Measurements from ENCODE around the gene ATP7A.

DNA sequence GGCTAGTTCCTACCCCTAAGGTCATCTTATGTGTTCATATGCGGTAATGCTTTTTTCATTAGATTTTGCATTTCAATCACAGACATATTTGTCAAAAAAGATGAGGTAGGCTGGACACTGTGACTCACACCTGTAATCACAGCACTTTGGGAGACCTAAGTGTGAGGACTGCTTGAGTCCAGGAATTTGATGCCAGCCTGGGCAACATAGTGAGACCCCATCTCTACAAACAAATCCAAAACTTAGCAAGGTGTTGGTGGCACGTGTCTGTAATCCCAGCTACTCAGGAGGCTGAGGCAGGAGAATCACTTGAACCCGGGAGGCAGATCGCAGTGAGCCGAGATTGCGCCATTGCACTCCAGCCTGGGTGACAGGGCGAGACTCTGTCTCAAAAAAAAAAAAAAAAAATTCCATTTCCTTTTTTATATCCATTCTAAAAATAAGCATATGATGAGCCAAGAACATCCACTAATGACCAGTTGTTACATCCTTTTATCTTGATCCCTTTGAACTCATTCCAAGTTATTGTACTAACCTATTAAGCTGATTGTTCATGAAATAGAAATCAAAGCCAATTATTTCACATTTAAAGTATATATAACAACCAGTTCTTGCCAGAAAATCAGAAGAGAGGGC lies 35.5 kb downstream of the ATP7A start:
- TF ChIP-seq ETV6 (IDR thresholded peaks at IDR 0.05; ENCODE audit: borderline replicate concordance in 1 of 2, low read depth in 2 of 2, low read length in 1 of 2) (no peak), ETV6 (CRISPR knock-in tag; IDR thresholded peaks at IDR 0.05; ENCODE audit: borderline replicate concordance) (no peak), JUND (IDR thresholded peaks at IDR 0.05; ENCODE audit: borderline replicate concordance, low read depth, low read length) (no peak), JUND (tag; IDR thresholded peaks at IDR 0.05; ENCODE audit: borderline replicate concordance, low read depth, low read length) (no peak), TRIM28 (IDR thresholded peaks at IDR 0.05) (no peak), PHF8 (IDR thresholded peaks at IDR 0.05; ENCODE audit: borderline replicate concordance, low read length) (no peak), ZNF212 (CRISPR knock-in tag; IDR thresholded peaks at IDR 0.05) (no peak), TCFL5 (CRISPR knock-in tag; conservative IDR thresholded peaks at IDR 0.05) (no peak), EZH2 (IDR thresholded peaks at IDR 0.05; ENCODE audit: borderline replicate concordance, low read depth, low read length) (no peak), ZNF274 (IDR thresholded peaks at IDR 0.05; ENCODE audit: borderline replicate concordance, low read depth, low read length) (no peak), FOXK2 (conservative IDR thresholded peaks at IDR 0.05 in 1 of 2, IDR thresholded peaks at IDR 0.05 in 1 of 2; ENCODE audit: low read depth in 2 of 2) (no peak), SP1 (CRISPR knock-in tag; IDR thresholded peaks at IDR 0.05) (no peak)
- TF ChIP-seq, protein P1, sequence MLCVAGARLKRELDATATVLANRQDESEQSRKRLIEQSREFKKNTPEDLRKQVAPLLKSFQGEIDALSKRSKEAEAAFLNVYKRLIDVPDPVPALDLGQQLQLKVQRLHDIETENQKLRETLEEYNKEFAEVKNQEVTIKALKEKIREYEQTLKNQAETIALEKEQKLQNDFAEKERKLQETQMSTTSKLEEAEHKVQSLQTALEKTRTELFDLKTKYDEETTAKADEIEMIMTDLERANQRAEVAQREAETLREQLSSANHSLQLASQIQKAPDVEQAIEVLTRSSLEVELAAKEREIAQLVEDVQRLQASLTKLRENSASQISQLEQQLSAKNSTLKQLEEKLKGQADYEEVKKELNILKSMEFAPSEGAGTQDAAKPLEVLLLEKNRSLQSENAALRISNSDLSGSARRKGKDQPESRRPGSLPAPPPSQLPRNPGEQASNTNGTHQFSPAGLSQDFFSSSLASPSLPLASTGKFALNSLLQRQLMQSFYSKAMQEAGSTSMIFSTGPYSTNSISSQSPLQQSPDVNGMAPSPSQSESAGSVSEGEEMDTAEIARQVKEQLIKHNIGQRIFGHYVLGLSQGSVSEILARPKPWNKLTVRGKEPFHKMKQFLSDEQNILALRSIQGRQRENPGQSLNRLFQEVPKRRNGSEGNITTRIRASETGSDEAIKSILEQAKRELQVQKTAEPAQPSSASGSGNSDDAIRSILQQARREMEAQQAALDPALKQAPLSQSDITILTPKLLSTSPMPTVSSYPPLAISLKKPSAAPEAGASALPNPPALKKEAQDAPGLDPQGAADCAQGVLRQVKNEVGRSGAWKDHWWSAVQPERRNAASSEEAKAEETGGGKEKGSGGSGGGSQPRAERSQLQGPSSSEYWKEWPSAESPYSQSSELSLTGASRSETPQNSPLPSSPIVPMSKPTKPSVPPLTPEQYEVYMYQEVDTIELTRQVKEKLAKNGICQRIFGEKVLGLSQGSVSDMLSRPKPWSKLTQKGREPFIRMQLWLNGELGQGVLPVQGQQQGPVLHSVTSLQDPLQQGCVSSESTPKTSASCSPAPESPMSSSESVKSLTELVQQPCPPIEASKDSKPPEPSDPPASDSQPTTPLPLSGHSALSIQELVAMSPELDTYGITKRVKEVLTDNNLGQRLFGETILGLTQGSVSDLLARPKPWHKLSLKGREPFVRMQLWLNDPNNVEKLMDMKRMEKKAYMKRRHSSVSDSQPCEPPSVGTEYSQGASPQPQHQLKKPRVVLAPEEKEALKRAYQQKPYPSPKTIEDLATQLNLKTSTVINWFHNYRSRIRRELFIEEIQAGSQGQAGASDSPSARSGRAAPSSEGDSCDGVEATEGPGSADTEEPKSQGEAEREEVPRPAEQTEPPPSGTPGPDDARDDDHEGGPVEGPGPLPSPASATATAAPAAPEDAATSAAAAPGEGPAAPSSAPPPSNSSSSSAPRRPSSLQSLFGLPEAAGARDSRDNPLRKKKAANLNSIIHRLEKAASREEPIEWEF (CRISPR knock-in tag; IDR thresholded peaks at IDR 0.05), result no peak
- TF ChIP-seq, protein P2, sequence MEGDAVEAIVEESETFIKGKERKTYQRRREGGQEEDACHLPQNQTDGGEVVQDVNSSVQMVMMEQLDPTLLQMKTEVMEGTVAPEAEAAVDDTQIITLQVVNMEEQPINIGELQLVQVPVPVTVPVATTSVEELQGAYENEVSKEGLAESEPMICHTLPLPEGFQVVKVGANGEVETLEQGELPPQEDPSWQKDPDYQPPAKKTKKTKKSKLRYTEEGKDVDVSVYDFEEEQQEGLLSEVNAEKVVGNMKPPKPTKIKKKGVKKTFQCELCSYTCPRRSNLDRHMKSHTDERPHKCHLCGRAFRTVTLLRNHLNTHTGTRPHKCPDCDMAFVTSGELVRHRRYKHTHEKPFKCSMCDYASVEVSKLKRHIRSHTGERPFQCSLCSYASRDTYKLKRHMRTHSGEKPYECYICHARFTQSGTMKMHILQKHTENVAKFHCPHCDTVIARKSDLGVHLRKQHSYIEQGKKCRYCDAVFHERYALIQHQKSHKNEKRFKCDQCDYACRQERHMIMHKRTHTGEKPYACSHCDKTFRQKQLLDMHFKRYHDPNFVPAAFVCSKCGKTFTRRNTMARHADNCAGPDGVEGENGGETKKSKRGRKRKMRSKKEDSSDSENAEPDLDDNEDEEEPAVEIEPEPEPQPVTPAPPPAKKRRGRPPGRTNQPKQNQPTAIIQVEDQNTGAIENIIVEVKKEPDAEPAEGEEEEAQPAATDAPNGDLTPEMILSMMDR (IDR thresholded peaks at IDR 0.05 in 2 of 3, conservative IDR thresholded peaks at IDR 0.05 in 1 of 3; ENCODE audit: insufficient read depth in 2 of 3, low read depth in 1 of 3, low read length in 3 of 3), result no peak
- TF ChIP-seq, protein P3, sequence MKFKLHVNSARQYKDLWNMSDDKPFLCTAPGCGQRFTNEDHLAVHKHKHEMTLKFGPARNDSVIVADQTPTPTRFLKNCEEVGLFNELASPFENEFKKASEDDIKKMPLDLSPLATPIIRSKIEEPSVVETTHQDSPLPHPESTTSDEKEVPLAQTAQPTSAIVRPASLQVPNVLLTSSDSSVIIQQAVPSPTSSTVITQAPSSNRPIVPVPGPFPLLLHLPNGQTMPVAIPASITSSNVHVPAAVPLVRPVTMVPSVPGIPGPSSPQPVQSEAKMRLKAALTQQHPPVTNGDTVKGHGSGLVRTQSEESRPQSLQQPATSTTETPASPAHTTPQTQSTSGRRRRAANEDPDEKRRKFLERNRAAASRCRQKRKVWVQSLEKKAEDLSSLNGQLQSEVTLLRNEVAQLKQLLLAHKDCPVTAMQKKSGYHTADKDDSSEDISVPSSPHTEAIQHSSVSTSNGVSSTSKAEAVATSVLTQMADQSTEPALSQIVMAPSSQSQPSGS (CRISPR knock-in tag; IDR thresholded peaks at IDR 0.05), result no peak
- TF ChIP-seq, protein P4, sequence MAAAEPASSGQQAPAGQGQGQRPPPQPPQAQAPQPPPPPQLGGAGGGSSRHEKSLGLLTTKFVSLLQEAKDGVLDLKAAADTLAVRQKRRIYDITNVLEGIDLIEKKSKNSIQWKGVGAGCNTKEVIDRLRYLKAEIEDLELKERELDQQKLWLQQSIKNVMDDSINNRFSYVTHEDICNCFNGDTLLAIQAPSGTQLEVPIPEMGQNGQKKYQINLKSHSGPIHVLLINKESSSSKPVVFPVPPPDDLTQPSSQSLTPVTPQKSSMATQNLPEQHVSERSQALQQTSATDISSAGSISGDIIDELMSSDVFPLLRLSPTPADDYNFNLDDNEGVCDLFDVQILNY (CRISPR knock-in tag; IDR thresholded peaks at IDR 0.05), result no peak

Data from K562 (cell line).